IMR-90 (cell line): ENCODE data around the gene COQ4. TPM values are rescaled to one million over a fixed set of nuclear protein-coding genes. Genes with fewer than 3 reads are reported as not detected.
"Not testable (repeated sequence)": the region's sequence is repeated elsewhere in the genome, so short reads cannot be mapped to it uniquely, and the experiment has no call there.

ENCODE experiments used
- ATAC-seq: fragments of 200-7000 bp; cut with Tn5 transposase; 2 replicates; pipeline ENCODE4 v1.9.1; 2020; ENCODE audit warnings: low read depth, mild to moderate bottlenecking, moderate library complexity
- BruUV-seq: library from RNA; stranded (reverse); fragments of 400-500 nt; replicated peaks from 2 replicates; lab custom pipeline; 2021; lab: Mats Ljungman, UMichigan
- CTCF ChIA-PET: fragments of 300-600 bp; formaldehyde crosslinking; extraction: SDS; loops from one replicate; lab custom pipeline; 2021; ENCODE audit warnings: antibody characterized with exemption; lab: Yijun Ruan, JAX
- POLR2A ChIA-PET: fragments of 300-600 bp; sonication (Branson Sonifier 250); formaldehyde crosslinking; loops from one replicate; lab custom pipeline; 2022; ENCODE audit warnings: antibody characterized with exemption; ENCODE audit not compliant: unreplicated experiment; lab: Charles Lee
- DNase-seq: peaks from one replicate; pipeline ENCODE4 v3.0.0; 2013
- H2AFZ ChIP-seq: replicated peaks from 2 replicates; pipeline ENCODE3; 2013; ENCODE audit warnings: low read length, mild to moderate bottlenecking; ENCODE audit not compliant: poor library complexity
- H2AK5ac ChIP-seq: 2 replicates; pipeline ENCODE4 v1.6.1; 2013; ENCODE audit warnings: low read depth, low read length, inconsistent platforms
- H2AK9ac ChIP-seq: replicated peaks from 2 replicates; pipeline ENCODE3; 2013; ENCODE audit warnings: mild to moderate bottlenecking, low read depth, low read length, moderate library complexity; ENCODE audit not compliant: poor library complexity
- H2BK120ac ChIP-seq: 2 replicates; pipeline ENCODE4 v1.6.1; 2013; ENCODE audit warnings: low read depth, low read length, inconsistent platforms
- H2BK15ac ChIP-seq: 3 replicates; pipeline ENCODE4 v1.6.1; 2013; ENCODE audit warnings: low read depth, low read length, inconsistent platforms
- H2BK20ac ChIP-seq: 2 replicates; pipeline ENCODE4 v1.6.1; 2013; ENCODE audit warnings: low read depth, mild to moderate bottlenecking, inconsistent platforms, low read length, moderate library complexity
- H2BK5ac ChIP-seq: 2 replicates; pipeline ENCODE4 v1.6.1; 2013; ENCODE audit warnings: mild to moderate bottlenecking, low read depth, low read length, inconsistent platforms; ENCODE audit not compliant: poor library complexity, severe bottlenecking
- H3K14ac ChIP-seq: replicated peaks from 2 replicates; pipeline ENCODE4 v1.6.1; 2013; ENCODE audit warnings: low read depth, low read length, inconsistent platforms
- H3K18ac ChIP-seq: 2 replicates; pipeline ENCODE4 v1.6.1; 2013; ENCODE audit warnings: low read depth, low read length, control low read depth
- H3K23ac ChIP-seq: 2 replicates; pipeline ENCODE4 v1.6.1; 2013; ENCODE audit warnings: low read depth, low read length, inconsistent platforms
- H3K27ac ChIP-seq: 2 replicates; pipeline ENCODE4 v1.5.1; 2013; ENCODE audit warnings: mild to moderate bottlenecking, control low read depth, low read length; ENCODE audit not compliant: insufficient read depth
- H3K27me3 ChIP-seq: 2 replicates; pipeline ENCODE4 v1.6.1; 2013; ENCODE audit warnings: low read length; ENCODE audit not compliant: control insufficient read depth, insufficient read depth
- H3K36me3 ChIP-seq: 2 replicates; pipeline ENCODE4 v1.6.1; 2013; ENCODE audit warnings: low read length, mixed read lengths; ENCODE audit not compliant: control insufficient read depth, insufficient read depth
- H3K4ac ChIP-seq: 2 replicates; pipeline ENCODE4 v1.6.1; 2013; ENCODE audit warnings: low read depth, low read length, inconsistent platforms
- H3K4me1 ChIP-seq: 2 replicates; pipeline ENCODE4 v1.6.1; 2013; ENCODE audit warnings: low read length, mixed read lengths; ENCODE audit not compliant: control insufficient read depth, insufficient read depth
- H3K4me2 ChIP-seq: 2 replicates; pipeline ENCODE4 v1.6.1; 2013; ENCODE audit warnings: low read depth, mild to moderate bottlenecking, control low read depth, low read length, moderate library complexity
- H3K4me3 ChIP-seq: 2 replicates; pipeline ENCODE4 v1.5.1; 2013; ENCODE audit warnings: low read depth, mild to moderate bottlenecking, control low read depth, low read length, moderate library complexity; ENCODE audit not compliant: insufficient read depth
- H3K56ac ChIP-seq: 2 replicates; pipeline ENCODE4 v1.6.1; 2013; ENCODE audit warnings: low read length, inconsistent platforms; ENCODE audit not compliant: insufficient read depth; ENCODE audit errors: extremely low read depth
- H3K79me1 ChIP-seq, 2 experiments: 2 replicates each; pipeline ENCODE4 v1.6.1; 2013; ENCODE audit warnings: low read length in 2 of 2, inconsistent platforms in 1 of 2, low read depth in 1 of 2
- H3K9ac ChIP-seq: 2 replicates; pipeline ENCODE4 v1.6.1; 2013; ENCODE audit warnings: low read depth, low read length, control low read depth
- H3K9me1 ChIP-seq: 2 replicates; pipeline ENCODE4 v1.6.1; 2013; ENCODE audit warnings: low read length, inconsistent platforms; ENCODE audit not compliant: insufficient read depth
- H3K9me3 ChIP-seq: 2 replicates; pipeline ENCODE4 v1.6.1; 2013; ENCODE audit warnings: low read length; ENCODE audit not compliant: control insufficient read depth, insufficient read depth
- H4K20me1 ChIP-seq: 2 replicates; pipeline ENCODE4 v1.6.1; 2013; ENCODE audit warnings: low read length, inconsistent platforms; ENCODE audit not compliant: insufficient read depth
- H4K5ac ChIP-seq: 2 replicates; pipeline ENCODE4 v1.6.1; 2013; ENCODE audit warnings: mild to moderate bottlenecking, low read depth, low read length, control low read depth
- H4K8ac ChIP-seq, 2 experiments: 2 replicates each; pipeline ENCODE4 v1.6.1; 2013; ENCODE audit warnings: low read depth in 2 of 2, low read length in 2 of 2, control low read depth in 1 of 2, inconsistent platforms in 1 of 2
- H4K91ac ChIP-seq: 2 replicates; pipeline ENCODE4 v1.6.1; 2013; ENCODE audit warnings: low read depth, low read length, inconsistent platforms; ENCODE audit not compliant: insufficient read depth
- WGBS, 2 experiments: methylation state at CpG; one replicate each; pipeline versions ENCODE4 v1.1.5 to v1.1.7; 2013; ENCODE audit warnings: missing lambda C conversion rate in 2 of 2; ENCODE audit not compliant: insufficient read length in 1 of 2; ENCODE audit errors: extremely low coverage in 2 of 2; 5-methylcytosine and 5-hydroxymethylcytosine counted together
- dilution Hi-C: fragments of 300-500 bp; cut with HindIII; formaldehyde crosslinking; loops from one replicate; pipeline ENCODE4 v1.14.3; 2018; ENCODE audit warnings: low sequenced_read_pairs; ENCODE audit not compliant: unreplicated experiment
- in situ Hi-C: fragments of 300-500 bp; cut with MboI; formaldehyde crosslinking; loops from 3 replicates; pipeline ENCODE4 v1.14.3; 2019; ENCODE audit warnings: low sequenced_read_pairs, inconsistent platforms, mixed read lengths
- intact Hi-C: fragments of 100-400 bp; cut with micrococcal nuclease; formaldehyde crosslinking; loops from 2 replicates; pipeline ENCODE4 v1.10.0; 2022
- polyA plus RNA-seq, 3 experiments: library from polyadenylated mRNA; depleted of rRNA; stranded (reverse); fragments of >200 nt; gene quantifications; 2 replicates each; pipeline ENCODE4 v1.2.3, GENCODE V29; 2012; ENCODE audit warnings: low replicate concordance in 1 of 3
- total RNA-seq: library from RNA; depleted of rRNA; stranded (reverse); fragments of >200 nt; gene quantifications from 2 replicates; pipeline ENCODE4 v1.2.3, GENCODE V29; 2012

Gene COQ4
- total and polyA plus RNA-seq, 2 of the 4 experiments (the other 2 are of a cell fraction) = 20.1 to 41.4 TPM

DNA sequence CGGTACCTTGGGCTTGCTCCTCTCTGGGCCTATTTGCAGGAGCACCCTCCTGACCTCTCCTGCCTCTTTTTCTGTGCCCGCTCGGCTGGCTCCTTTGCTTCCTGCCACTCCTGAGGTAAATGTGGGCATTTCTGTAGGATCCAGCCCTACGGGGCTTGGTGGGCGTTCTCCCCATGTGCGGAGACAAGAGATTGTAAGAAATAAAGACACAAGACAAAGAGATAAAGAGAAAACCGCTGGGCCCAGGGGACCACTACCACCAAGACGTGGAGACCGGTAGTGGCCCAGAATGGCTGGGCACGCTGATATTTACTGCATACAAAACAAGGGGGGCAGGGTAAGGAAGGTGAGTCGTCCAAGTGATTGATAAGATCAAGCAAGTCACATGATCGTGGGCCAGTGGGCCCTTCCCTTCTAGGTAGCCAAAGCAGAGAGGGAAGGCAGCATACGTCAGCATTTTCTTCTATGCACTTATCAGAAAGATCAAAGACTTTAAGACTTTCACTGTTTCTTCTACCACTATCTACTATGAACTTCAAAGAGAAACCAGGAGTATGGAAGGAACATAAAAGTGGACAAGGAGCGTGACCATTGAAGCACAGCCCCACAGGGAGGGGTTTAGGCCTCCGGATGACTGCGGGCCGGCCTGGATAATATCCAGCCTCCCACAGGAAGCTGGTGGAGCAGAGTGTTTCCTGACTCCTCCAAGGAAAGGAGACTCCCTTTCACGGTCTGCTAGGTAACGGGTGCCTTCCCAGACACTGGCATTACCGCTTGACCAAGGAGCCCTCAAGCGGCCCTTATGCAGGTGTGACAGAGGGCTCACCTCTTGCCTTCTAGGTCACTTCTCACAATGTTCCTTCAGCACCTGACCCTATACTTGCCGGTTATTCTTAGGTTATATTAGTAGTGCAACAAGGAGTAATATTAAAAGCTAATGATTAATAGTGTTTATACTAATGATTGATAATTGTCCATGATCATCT is 43.3 kb upstream of the COQ4 start:
- BruUV-seq, H3K4ac ChIP-seq, H3K4me1 ChIP-seq, ATAC-seq, H2BK120ac ChIP-seq, H3K4me3 ChIP-seq, H3K9me3 ChIP-seq, H3K9me1 ChIP-seq, DNase-seq, H3K27me3 ChIP-seq, H2AK9ac ChIP-seq, H2AFZ ChIP-seq, H3K9ac ChIP-seq, POLR2A ChIA-PET, H3K56ac ChIP-seq, H3K27ac ChIP-seq, H4K8ac ChIP-seq, in situ Hi-C loops, CTCF ChIA-PET, H2BK20ac ChIP-seq, dilution Hi-C loops, H2BK5ac ChIP-seq, intact Hi-C loops, H3K18ac ChIP-seq, H2BK15ac ChIP-seq, H2AK5ac ChIP-seq, H3K36me3 ChIP-seq, H4K91ac ChIP-seq, H4K5ac ChIP-seq, H3K23ac ChIP-seq, H4K20me1 ChIP-seq, H3K14ac ChIP-seq, H3K4me2 ChIP-seq: not testable (repeated sequence)
- WGBS, 2 experiments = 100% methylated on average over 2 of the region's 22 CpGs; no CpG with 5 or more reads in 1 of the 2 experiments
- H3K79me1 ChIP-seq = peaks cover 18 to 51% of the 10 kb centered on the region in 2 experiments
